ENCODE measurements around the gene KCNMB4.

Gene KCNMB4

GRCh38 chr12:70415987-70416386 lies 49.9 kb downstream of the KCNMB4 start:
- TF ChIP-seq ZFX (IDR thresholded peaks at IDR 0.05), result no peak
- TF ChIP-seq, protein P1, sequence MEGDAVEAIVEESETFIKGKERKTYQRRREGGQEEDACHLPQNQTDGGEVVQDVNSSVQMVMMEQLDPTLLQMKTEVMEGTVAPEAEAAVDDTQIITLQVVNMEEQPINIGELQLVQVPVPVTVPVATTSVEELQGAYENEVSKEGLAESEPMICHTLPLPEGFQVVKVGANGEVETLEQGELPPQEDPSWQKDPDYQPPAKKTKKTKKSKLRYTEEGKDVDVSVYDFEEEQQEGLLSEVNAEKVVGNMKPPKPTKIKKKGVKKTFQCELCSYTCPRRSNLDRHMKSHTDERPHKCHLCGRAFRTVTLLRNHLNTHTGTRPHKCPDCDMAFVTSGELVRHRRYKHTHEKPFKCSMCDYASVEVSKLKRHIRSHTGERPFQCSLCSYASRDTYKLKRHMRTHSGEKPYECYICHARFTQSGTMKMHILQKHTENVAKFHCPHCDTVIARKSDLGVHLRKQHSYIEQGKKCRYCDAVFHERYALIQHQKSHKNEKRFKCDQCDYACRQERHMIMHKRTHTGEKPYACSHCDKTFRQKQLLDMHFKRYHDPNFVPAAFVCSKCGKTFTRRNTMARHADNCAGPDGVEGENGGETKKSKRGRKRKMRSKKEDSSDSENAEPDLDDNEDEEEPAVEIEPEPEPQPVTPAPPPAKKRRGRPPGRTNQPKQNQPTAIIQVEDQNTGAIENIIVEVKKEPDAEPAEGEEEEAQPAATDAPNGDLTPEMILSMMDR (conservative IDR thresholded peaks at IDR 0.05), result no peak
- no peak overlapping the region for H3K27ac ChIP-seq

- H3K27ac ChIP-seq, result no peak overlapping the region
- no peak for TF ChIP-seq ZFX (IDR thresholded peaks at IDR 0.05)
- TF ChIP-seq, protein P1 (conservative IDR thresholded peaks at IDR 0.05), result no peak
Measured at GRCh38 chr12:70417121-70417520, 51.0 kb downstream of the KCNMB4 start.

- no peak for TF ChIP-seq ZFX (IDR thresholded peaks at IDR 0.05)
- TF ChIP-seq, protein P1 (conservative IDR thresholded peaks at IDR 0.05), result no peak
- no peak overlapping the region for H3K27ac ChIP-seq
Measured at GRCh38 chr12:70418101-70418500, 52.0 kb downstream of the KCNMB4 start.

- H3K27ac ChIP-seq, result no peak overlapping the region
- TF ChIP-seq, protein P1 (conservative IDR thresholded peaks at IDR 0.05), result no peak
- no peak for TF ChIP-seq ZFX (IDR thresholded peaks at IDR 0.05)
Measured at GRCh38 chr12:70422631-70423030, 56.5 kb downstream of the KCNMB4 start.

GRCh38 chr12:70426620-70427019 lies 60.5 kb downstream of the KCNMB4 start:
- TF ChIP-seq, protein P1 (conservative IDR thresholded peaks at IDR 0.05), result no peak
- TF ChIP-seq ZFX (IDR thresholded peaks at IDR 0.05), result no peak
- no peak overlapping the region for H3K27ac ChIP-seq

DNA sequence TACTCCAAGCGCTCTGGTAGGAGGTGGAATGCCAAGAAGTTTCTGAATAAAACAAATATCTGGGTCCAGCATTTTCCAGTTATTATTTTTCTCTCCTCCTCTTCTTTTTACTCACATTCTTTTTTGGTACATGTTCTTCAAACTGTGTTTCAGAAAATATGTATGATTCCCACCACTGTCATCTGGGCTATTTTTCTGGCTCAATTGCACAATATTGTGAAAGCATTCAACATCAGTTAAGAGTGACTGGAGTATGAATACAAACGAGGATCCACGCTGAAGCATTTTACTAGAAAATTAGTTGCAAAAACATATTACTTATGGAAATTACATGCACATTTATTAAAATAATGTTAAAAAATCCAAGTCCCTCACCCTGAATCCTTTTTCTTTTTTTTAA lies 61.5 kb downstream of the KCNMB4 start:
- H3K27ac ChIP-seq, result no peak overlapping the region
- TF ChIP-seq ZFX (IDR thresholded peaks at IDR 0.05), result no peak
- TF ChIP-seq, protein P1 (conservative IDR thresholded peaks at IDR 0.05), result no peak

DNA sequence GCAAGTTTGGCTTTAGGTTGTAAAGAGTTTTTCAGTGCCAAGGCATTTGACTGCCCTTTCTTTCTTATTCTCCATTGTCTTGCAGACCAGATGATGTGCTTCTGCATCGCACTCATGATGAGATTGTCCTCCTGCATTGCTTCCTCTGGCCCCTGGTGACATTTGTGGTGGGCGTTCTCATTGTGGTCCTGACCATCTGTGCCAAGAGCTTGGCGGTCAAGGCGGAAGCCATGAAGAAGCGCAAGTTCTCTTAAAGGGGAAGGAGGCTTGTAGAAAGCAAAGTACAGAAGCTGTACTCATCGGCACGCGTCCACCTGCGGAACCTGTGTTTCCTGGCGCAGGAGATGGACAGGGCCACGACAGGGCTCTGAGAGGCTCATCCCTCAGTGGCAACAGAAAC lies 64.3 kb downstream of the KCNMB4 start:
- TF ChIP-seq, protein P1 (conservative IDR thresholded peaks at IDR 0.05), result no peak
- TF ChIP-seq ZFX (IDR thresholded peaks at IDR 0.05), result no peak
- H3K27ac ChIP-seq, result no peak overlapping the region
